NCI-H128 (cell line): ENCODE data around the gene TMEM270.
"Not testable (repeated sequence)": the region's sequence is repeated elsewhere in the genome, so short reads cannot be mapped to it uniquely, and the experiment has no call there.

ENCODE experiments used
- DNase-seq: peaks from one replicate; lab custom pipeline; 2025; ENCODE audit not compliant: unreplicated experiment; lab: John Stamatoyannopoulos, UW

TMEM270 gene, protein sequence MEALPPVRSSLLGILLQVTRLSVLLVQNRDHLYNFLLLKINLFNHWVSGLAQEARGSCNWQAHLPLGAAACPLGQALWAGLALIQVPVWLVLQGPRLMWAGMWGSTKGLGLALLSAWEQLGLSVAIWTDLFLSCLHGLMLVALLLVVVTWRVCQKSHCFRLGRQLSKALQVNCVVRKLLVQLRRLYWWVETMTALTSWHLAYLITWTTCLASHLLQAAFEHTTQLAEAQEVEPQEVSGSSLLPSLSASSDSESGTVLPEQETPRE

GRCh38 chr7:73860859-73861258 lies at the start of gene TMEM270:
TMEM270 (plus strand) TSS chr7:73861159; CDS start chr7:73861195, 36 bp downstream.
- DNase-seq: no peak

GRCh38 chr7:73811760-73812168 lies 49.2 kb upstream of the TMEM270 start:
- DNase-seq: no peak

DNA sequence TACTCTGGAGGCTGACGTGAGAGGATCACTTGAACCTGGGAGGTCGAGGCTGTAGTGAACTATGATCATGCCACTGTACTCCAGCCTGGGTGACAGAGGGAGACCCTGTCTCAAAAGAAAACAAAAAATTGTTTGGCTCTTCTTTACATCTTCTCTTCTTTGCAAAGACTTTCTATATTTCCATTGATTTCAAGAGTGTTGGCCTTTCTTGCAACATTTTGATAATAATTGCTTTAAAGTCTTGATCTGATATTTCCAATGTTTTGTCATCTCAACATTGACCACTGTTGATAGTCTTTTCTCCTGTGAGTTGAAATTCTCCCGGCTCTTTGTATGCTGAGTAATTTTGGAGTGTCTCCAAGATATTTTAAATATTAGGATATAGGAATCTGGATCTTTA lies 48.0 kb upstream of the TMEM270 start:
- DNase-seq: no peak

DNA sequence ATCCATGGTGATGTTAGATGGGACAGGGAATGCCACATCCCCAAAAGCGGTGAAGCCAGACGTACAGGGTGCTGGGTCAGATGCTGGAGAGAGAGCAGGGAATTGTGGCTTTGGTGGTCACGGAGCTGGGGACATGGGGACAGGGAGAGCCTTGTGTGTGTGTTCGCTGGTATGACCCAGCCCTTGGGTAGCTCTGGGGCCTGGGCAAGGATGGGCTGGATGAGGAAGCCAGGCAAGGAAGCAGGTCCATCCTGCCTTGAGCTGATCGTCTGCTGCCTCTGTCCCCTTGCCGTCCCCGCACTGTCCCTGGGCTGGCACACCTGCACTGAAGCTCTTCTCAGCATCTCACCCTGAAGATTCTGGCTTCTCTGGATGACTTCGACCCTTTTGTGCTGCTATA lies 45.5 kb upstream of the TMEM270 start:
- no peak for DNase-seq

DNA sequence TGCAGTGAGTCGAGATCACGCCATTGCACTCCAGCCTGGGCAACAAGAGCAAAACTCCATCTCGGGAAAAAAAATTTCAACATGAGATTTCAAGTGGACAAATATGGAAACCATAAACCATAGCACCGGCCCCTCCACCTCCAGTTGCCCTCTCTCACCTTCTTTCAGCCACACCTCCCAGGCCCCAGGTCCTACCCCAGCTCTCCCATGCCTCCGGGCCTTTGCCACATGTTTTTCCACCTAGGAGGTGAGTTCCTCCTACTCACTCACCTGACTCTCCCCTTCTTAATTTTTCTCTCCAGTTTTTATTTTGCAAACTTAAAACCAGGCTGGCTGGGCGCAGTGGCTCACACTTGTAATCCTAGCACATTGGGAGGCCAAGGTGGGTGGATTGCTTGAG lies 43.8 kb upstream of the TMEM270 start:
- no peak for DNase-seq

GRCh38 chr7:73820013-73820412 lies 40.9 kb upstream of the TMEM270 start:
- DNase-seq: no peak

DNA sequence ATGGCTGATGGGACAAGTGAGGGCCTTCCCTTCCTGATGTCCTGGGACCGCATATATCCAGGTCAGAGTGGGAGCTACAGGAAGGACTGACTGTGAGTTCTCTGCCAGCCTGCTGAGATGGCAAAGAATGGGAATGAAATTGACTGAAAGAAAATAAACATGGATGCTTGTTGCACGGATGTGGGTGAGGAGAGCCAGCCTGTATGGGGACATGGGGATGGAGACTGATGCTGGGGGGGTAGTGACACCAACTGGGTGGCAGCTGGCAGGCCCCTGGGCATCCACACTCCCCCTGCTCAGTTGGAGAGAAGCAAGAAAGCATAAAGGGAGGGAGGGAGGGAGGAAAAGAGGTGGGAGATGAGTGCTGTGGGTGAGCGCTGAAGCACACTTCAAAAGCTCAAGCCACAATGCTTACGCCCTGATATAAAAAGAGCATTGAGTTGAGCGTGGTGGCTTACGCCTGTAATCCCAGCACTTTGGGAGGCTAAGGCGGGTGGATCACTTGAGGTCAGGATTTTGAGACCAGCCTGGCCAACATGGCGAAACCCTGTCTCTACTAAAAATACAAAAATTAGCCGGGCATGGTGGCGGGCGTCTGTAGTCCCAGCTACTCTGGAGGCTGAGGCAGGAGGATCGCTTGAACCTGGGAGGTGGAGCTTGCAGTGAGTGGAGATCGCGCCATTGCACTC lies 39.2 kb upstream of the TMEM270 start:
- not testable (repeated sequence) for DNase-seq

DNA sequence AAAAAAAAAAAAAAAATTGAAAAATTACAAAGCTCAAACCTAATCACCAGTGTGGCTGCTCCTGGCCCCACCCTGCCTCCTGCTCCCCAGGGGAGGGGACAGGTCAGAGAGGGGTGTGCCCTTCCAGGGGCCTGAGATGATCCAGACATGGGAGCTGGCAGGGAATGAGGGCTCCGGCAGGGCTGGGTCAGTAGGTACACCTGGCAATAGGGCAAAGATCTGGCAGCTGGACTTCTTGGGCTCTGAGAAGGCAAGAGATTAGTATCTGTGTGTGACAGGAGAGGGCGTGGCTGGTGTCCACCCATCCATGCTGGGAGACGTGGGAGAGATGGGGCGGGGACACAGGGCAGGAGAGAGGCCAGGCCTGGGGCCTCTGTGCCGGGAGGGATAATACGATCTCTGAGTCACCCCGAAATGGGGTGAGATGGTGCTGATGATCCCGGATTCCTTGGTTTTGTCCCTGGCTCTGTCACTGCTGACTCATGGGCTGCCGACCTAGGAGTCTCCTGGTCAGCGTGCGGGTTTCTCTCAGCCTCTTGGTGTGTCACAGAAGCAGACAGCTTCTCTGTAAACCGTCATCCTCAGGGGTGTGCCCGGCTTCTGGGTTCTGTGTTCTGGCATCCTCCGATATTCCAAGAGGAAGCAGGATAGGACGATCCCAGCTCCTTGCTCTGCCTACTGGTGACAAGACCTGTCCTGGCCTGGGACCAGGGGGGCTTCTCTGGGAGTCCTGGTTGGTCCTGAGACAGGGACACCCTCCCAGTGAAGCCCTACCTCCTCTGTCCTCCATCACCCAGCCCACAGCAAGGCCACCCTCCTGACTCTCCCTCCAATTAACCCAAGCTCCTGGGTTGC lies 38.4 kb upstream of the TMEM270 start:
- no peak for DNase-seq

DNA sequence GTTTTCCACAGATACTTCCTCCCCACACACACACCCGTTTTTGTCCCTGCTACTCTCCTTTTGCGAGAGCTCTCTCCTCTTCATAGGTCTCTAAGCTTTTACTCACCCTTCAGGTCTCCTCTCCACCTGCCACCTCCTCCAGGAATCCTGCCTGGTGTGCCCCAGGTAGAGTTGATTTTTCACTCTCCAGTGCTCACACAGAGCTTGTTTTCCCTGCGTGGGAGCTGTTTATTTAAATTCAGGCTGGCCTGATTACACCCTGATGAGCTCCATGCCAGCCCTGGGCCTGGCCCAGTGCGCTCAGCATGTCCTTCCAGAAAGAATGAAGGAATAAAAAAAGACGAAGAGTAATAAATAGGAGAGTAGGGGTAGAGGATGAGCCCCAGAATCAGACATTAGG lies 37.7 kb upstream of the TMEM270 start:
- DNase-seq: no peak

DNA sequence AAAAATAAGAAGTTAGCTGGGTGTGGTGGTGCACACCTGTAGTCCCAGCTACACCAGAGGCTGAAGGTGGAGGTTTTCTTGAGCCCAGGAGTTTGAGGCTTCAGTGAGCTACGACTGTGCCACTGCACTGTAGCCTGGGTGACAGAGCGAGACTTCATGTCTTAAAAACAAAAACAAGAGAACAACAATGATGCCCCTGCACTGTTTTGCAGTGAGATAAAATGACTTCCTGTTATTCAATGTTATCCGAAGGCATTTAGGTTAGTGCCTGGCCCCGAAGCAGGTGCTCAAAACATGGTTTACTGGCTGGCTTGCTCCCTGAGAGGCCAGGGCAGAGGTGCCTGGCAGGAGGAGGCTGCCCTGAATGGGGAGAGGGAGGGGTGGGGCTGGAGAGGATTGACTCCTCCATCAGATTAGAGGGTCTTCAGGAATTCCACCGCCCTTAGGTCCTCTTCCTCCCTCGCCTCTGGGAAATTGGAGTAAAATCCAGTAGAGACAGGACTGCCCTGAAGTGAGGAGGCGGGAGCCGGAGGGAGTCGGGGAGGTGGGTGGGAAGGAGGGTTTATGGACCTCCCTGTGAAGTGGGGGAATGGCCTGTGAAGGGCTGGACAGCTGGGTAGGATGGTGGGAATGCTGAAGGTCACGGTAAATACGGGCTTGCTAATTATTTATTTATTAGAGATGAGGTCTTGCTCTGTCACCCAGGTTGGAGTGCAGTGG lies 36.9 kb upstream of the TMEM270 start:
- no peak for DNase-seq

DNA sequence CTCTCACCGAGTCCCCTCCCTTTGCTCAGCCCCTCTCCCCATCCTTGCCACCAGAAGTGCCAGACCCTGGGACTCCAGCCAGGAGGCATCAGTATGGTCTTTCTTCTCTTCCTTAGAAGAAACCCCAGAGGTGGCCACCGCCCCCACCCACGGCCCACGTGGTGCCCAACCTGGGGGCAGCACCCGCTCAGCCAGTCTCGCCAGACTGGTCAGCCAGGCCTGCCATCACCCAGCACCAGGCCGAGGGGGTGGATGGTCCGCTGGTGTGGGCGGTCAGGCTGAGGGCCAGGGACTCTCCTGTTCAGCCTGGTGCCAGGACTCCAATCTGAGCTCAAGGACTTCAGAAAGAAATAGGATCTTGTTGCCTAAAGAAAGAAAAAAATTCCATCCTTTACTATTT lies 36.0 kb upstream of the TMEM270 start:
- no peak for DNase-seq

GRCh38 chr7:73827567-73828106 lies 33.3 kb upstream of the TMEM270 start:
- peak; percentile 95 for DNase-seq

DNA sequence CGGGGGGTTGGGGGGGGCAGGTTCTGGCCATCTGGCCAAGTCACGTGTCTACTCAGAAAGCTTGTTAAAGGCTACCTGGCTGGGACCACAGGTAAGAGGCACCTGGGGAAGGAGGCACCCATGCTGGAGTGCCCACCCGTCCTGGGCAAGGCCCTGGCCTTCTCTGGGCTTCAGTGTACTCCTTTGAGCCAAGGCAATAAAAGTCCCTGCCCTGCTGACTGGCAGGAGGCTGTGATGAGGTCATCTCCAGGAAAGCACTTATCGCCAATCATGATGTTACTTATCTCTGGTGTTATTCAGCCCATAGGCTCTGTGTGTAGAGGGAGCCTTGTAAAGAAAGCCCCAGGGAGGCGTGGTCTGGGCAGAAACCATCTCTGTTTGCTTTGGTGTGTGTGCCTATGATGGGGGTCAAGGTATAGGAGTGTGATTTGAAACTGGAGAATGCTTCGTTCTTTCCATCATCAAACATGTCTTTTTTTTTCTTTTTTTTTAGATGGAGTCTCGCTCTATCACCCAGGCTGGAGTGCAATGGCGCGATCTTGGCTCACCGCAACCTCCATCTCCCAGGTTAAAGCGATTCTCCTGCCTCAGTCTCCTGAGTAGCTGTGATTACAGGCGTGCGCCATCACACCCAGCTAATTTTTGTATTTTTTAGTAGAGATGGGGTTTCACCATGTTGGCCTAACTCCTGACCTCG lies 32.7 kb upstream of the TMEM270 start:
- DNase-seq: peak; percentile 71

- DNase-seq: no peak
Measured at GRCh38 chr7:73828972-73829371, 32.0 kb upstream of the TMEM270 start.

DNA sequence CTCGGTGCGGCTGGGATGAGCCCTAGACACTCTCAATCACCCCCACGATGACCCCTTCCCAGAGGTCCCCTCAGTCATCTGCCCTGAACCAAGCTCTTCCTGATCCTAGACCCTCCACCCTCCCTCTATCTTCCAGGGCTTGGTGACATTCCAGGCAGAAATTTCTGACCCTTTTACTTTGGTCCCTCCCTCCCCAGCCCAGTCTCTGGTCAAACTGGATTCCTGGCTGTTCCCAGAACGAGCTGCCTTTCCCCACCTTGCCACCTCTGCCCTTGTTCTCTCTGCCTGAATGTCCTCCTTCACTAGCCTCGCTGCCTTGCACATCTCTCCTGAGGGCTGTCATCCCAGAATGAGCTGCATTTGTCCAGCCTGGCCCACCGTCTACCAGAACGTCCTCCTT lies 31.5 kb upstream of the TMEM270 start:
- DNase-seq: no peak

DNA sequence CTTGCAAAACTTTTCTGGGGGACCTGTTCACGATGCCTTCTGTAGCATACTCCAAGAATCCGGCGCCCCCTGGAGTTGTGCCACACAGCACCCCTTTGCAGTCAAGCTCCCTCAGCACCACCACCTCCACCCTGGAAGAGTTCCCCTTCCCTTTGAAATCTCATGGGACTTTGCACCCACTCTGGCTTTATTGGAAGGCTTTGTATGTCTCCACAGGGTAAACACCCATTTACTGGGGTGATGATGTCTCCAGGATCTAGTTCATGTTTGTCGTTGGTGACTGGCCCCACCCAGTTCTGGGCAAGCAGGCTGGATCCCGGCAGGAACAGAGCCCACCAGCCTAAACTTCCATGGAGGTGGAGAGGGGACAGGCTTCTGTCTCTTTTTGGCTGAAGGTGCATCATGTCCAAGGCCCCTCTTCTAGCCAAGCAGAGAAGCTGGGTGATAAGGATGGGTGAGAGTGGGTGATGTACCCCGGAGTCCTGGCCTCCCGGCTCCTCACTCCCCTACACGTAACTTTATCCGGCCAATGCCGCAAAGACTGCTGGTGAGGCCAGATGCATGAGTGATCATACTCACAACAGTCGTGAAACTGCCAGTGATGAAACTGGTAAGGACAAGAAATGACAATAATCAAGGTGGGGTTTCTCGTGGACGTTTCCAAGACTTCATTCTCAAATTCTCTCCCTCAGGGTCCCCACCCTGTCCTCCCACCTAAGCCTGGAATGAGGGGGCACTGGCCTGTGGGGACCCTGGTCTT lies 30.9 kb upstream of the TMEM270 start:
- DNase-seq: no peak

GRCh38 chr7:73830681-73831583 lies 30.0 kb upstream of the TMEM270 start, which contains the start of gene CLDN4:
CLDN4 (plus strand) TSS chr7:73830996; CDS start chr7:73831202, 206 bp downstream.
- DNase-seq: peak; percentile 41

GRCh38 chr7:73831584-73831833 lies 29.4 kb upstream of the TMEM270 start:
- DNase-seq: no peak
